GM10248 (cell line): ENCODE data around the gene ATRNL1.

ENCODE experiments used
- CTCF ChIA-PET: fragments of 300-600 bp; sonication (Branson Sonifier 250); formaldehyde crosslinking; extraction: SDS; loops from one replicate; lab custom pipeline; 2021; ENCODE audit warnings: antibody characterized with exemption; lab: Yijun Ruan, JAX
- POLR2A ChIA-PET: fragments of 350-650 bp; sonication (Branson Sonifier 250); formaldehyde crosslinking; extraction: SDS; loops from one replicate; lab custom pipeline; 2020; ENCODE audit warnings: antibody characterized with exemption; lab: Yijun Ruan, JAX
- DNase-seq: peaks from one replicate; pipeline ENCODE4 v3.0.0; 2012; ENCODE audit errors: extremely low spot score
- CTCF ChIP-seq: IDR thresholded peaks from 2 replicates; pipeline ENCODE4 v1.5.1; 2012; ENCODE audit warnings: mild to moderate bottlenecking, low read depth; ENCODE audit errors: extremely low read depth, missing control alignments, control extremely low read depth

Gene ATRNL1

GRCh38 chr10:115047705-115048104 is 45.5 kb upstream of the ATRNL1 start:
- ChIA-PET CTCF (interaction anchor here (0.8 to 2.7 kb wide), 4 partner anchors 13 to 38 kb away, joined by 3 to 6 read pairs (median 3); no protein-coding TSS in a partner anchor), POLR2A (no interaction called here)
- no peak for TF ChIP-seq CTCF
- no peak for DNase-seq

- DNase-seq = no peak
- TF ChIP-seq CTCF = no peak
- POLR2A ChIA-PET = no interaction called here
- CTCF ChIA-PET = interaction anchor here (1.1 to 1.7 kb wide), 2 partner anchors 25 to 168 kb away, joined by 3 to 4 read pairs; no protein-coding TSS in a partner anchor
Observed at GRCh38 chr10:115049318-115049717, 43.8 kb upstream of the ATRNL1 start.

- CTCF ChIA-PET = interaction anchor here (1.0 to 1.7 kb wide), 4 partner anchors 14 to 169 kb away, joined by 3 to 4 read pairs (median 4); no protein-coding TSS in a partner anchor
- TF ChIP-seq CTCF = no peak
- POLR2A ChIA-PET = no interaction called here
- DNase-seq = no peak
Observed at GRCh38 chr10:115049960-115050359, 43.2 kb upstream of the ATRNL1 start.

GRCh38 chr10:115050375-115051010 is 42.7 kb upstream of the ATRNL1 start:
- no peak for DNase-seq
- POLR2A ChIA-PET = no interaction called here
- CTCF ChIA-PET = interaction anchor here (1.0 to 1.6 kb wide), 2 partner anchors 13 to 24 kb away, joined by 3 to 4 read pairs; no protein-coding TSS in a partner anchor
- TF ChIP-seq CTCF = no peak

GRCh38 chr10:115051216-115051615 is 41.9 kb upstream of the ATRNL1 start:
- no peak for TF ChIP-seq CTCF
- ChIA-PET POLR2A (no interaction called here), CTCF (interaction anchor here (1.6 kb wide), 1 partner anchor 12 kb away, joined by 4 read pairs; no protein-coding TSS in a partner anchor)
- no peak for DNase-seq

- ChIA-PET CTCF (no interaction called here), POLR2A (no interaction called here)
Observed at GRCh38 chr10:115052226-115052625, 40.9 kb upstream of the ATRNL1 start.

More at GRCh38 chr10:115052226-115052625, 40.9 kb upstream of the ATRNL1 start:
- DNase-seq = no peak
- TF ChIP-seq CTCF = no peak
